HepG2 (cell line): Measurements from ENCODE around the gene MIGA2. TPM values are rescaled to one million over a fixed set of nuclear protein-coding genes. Genes with fewer than 3 reads are reported as not detected.

Experiments used
- BCL6 ChIP-seq: IDR thresholded peaks from 2 replicates; pipeline ENCODE4 v1.6.1; 2016; ENCODE audit warnings: missing genetic modification reagents, missing compliant biosample characterization
- CBX2 ChIP-seq, 2 experiments: fragments of 200-600 bp in 1 of 2; sonication (generic); formaldehyde crosslinking in 1 of 2; IDR thresholded peaks; 2 replicates each; pipeline versions ENCODE4 v1.7.0 to v1.8.1; 2018 to 2022; ENCODE audit warnings: low read depth in 2 of 2, low read length in 1 of 2, mild to moderate bottlenecking in 1 of 2, missing genetic modification reagents in 1 of 2
- CREB1 ChIP-seq, 2 experiments: fragments of 450-650 bp in 1 of 2; IDR thresholded peaks; 2 replicates each; pipeline ENCODE4 v1.6.1; 2016 to 2017; ENCODE audit warnings: control low read depth in 1 of 2, mild to moderate bottlenecking in 1 of 2, missing compliant biosample characterization in 1 of 2, missing genetic modification characterization in 1 of 2
- EEA1 ChIP-seq: sonication (generic); formaldehyde crosslinking; IDR thresholded peaks from 2 replicates; pipeline ENCODE4 v1.5.1; 2020; ENCODE audit warnings: mild to moderate bottlenecking, missing genetic modification reagents, borderline replicate concordance
- GATAD2A ChIP-seq: IDR thresholded peaks from 2 replicates; pipeline ENCODE4 v1.6.1; 2016
- HDAC2 ChIP-seq: sonication (generic); formaldehyde crosslinking; IDR thresholded peaks from 2 replicates; pipeline ENCODE4 v1.4.0; 2020; ENCODE audit warnings: missing genetic modification reagents
- HNRNPL ChIP-seq: fragments of 200-400 bp; formaldehyde crosslinking; IDR thresholded peaks from 2 replicates; pipeline ENCODE4 v1.6.1; 2017; ENCODE audit warnings: mild to moderate bottlenecking, low read depth, low read length
- KDM1A ChIP-seq: IDR thresholded peaks from 2 replicates; pipeline ENCODE4 v1.6.1; 2016; ENCODE audit warnings: missing compliant biosample characterization
- KDM5A ChIP-seq: fragments of 200-600 bp; sonication (generic); IDR thresholded peaks from 2 replicates; pipeline ENCODE4 v1.7.0; 2018; ENCODE audit warnings: antibody characterized with exemption, mild to moderate bottlenecking, low read length, borderline replicate concordance
- KDM6A ChIP-seq: IDR thresholded peaks from 2 replicates; pipeline ENCODE4 v1.6.1; 2016; ENCODE audit warnings: low read depth
- LCORL ChIP-seq, 2 experiments: fragments of 450-650 bp in 1 of 2; sonication (generic) in 1 of 2; formaldehyde crosslinking in 1 of 2; IDR thresholded peaks; 2 replicates each; pipeline versions ENCODE4 v1.5.0 to v1.6.1; 2017 to 2020; ENCODE audit warnings: antibody characterized with exemption in 1 of 2, missing genetic modification reagents in 1 of 2
- MIXL1 ChIP-seq: IDR thresholded peaks from 2 replicates; pipeline ENCODE4 v1.6.1; 2016
- MTA1 ChIP-seq: sonication (generic); formaldehyde crosslinking; IDR thresholded peaks from 2 replicates; pipeline ENCODE4 v1.4.0; 2020; ENCODE audit warnings: missing genetic modification reagents, mild to moderate bottlenecking, borderline replicate concordance
- SP1 ChIP-seq, 2 experiments: fragments of 450-650 bp in 1 of 2; sonication (generic) in 1 of 2; formaldehyde crosslinking in 1 of 2; IDR thresholded peaks; 2 replicates each; pipeline versions ENCODE4 v1.4.0 to v1.6.1; 2016 to 2020; ENCODE audit warnings: missing genetic modification reagents in 1 of 2
- TCF12 ChIP-seq, 2 experiments: fragments of 450-650 bp in 1 of 2; sonication (generic) in 1 of 2; formaldehyde crosslinking in 1 of 2; IDR thresholded peaks; 2 replicates each; pipeline versions ENCODE4 v1.6.1 to v1.8.0; 2017 to 2022; ENCODE audit warnings: antibody characterized with exemption in 1 of 2, mild to moderate bottlenecking in 1 of 2, missing genetic modification reagents in 1 of 2, moderate library complexity in 1 of 2
- TOE1 ChIP-seq: sonication (generic); formaldehyde crosslinking; IDR thresholded peaks from 2 replicates; pipeline ENCODE4 v1.4.0; 2020; ENCODE audit warnings: mild to moderate bottlenecking, missing genetic modification reagents
- ZC3H4 ChIP-seq: sonication (generic); formaldehyde crosslinking; IDR thresholded peaks from 2 replicates; pipeline ENCODE4 v1.4.0; 2020; ENCODE audit warnings: missing genetic modification reagents, borderline replicate concordance
- ZFY ChIP-seq: sonication (generic); formaldehyde crosslinking; IDR thresholded peaks from 2 replicates; pipeline ENCODE4 v1.4.0; 2020; ENCODE audit warnings: missing genetic modification reagents
- ZNF264 ChIP-seq: sonication (generic); formaldehyde crosslinking; IDR thresholded peaks from 2 replicates; pipeline ENCODE4 v1.4.0; 2020; ENCODE audit warnings: missing genetic modification reagents
- ZNF335 ChIP-seq: sonication (generic); formaldehyde crosslinking; IDR thresholded peaks from 2 replicates; pipeline ENCODE4 v1.4.0; 2020; ENCODE audit warnings: missing genetic modification reagents
- ZNF343 ChIP-seq: sonication (generic); formaldehyde crosslinking; IDR thresholded peaks from 2 replicates; pipeline ENCODE4 v1.4.0; 2020; ENCODE audit warnings: mild to moderate bottlenecking, missing genetic modification reagents
- ZNF557 ChIP-seq: sonication (generic); formaldehyde crosslinking; IDR thresholded peaks from 2 replicates; pipeline ENCODE4 v1.4.0; 2020; ENCODE audit warnings: missing genetic modification reagents
- ZNF720 ChIP-seq: sonication (generic); formaldehyde crosslinking; IDR thresholded peaks from 2 replicates; pipeline ENCODE4 v1.4.0; 2020; ENCODE audit warnings: missing genetic modification reagents
- ZNF75D ChIP-seq: sonication (generic); formaldehyde crosslinking; IDR thresholded peaks from 2 replicates; pipeline ENCODE4 v1.8.1; 2023; ENCODE audit warnings: missing genetic modification reagents, mild to moderate bottlenecking, borderline replicate concordance
- ZNF776 ChIP-seq: sonication (generic); formaldehyde crosslinking; IDR thresholded peaks from 2 replicates; pipeline ENCODE4 v1.4.0; 2020; ENCODE audit warnings: mild to moderate bottlenecking, missing genetic modification reagents
- ZNF83 ChIP-seq: sonication (generic); formaldehyde crosslinking; IDR thresholded peaks from 2 replicates; pipeline ENCODE4 v1.4.0; 2020; ENCODE audit warnings: missing genetic modification reagents, mild to moderate bottlenecking, borderline replicate concordance
- polyA plus RNA-seq, 8 experiments: library from polyadenylated mRNA; depleted of rRNA in 3 of 8; stranded (reverse) in 7 of 8; unstranded in 1 of 8; fragments of >200 nt; fragmentation: Illumina TruSeq in 4 of 8; extraction: Trizol in 4 of 8; gene quantifications; 2 replicates each; pipeline versions ENCODE4 v1.2.1 to v1.2.3, GENCODE V29; 2011 to 2016; ENCODE audit warnings: low read depth in 4 of 8, missing spikeins in 1 of 8, mixed read lengths in 1 of 8; ENCODE audit not compliant: insufficient read depth in 1 of 8
- total RNA-seq, 5 experiments: library from RNA; depleted of rRNA; stranded (reverse); fragments of >200 nt; fragmentation: Illumina TruSeq; extraction: Trizol; gene quantifications; 2 replicates each; pipeline ENCODE4 v1.2.3, GENCODE V29; 2016; ENCODE audit warnings: low read depth in 1 of 5
- TF ChIP-seq, protein P1 (sequence below): sonication (generic); formaldehyde crosslinking; IDR thresholded peaks from 2 replicates; pipeline ENCODE4 v1.8.1; 2023; ENCODE audit warnings: missing genetic modification reagents, mild to moderate bottlenecking, borderline replicate concordance
- TF ChIP-seq, protein P2 (sequence below): sonication (generic); formaldehyde crosslinking; IDR thresholded peaks from 2 replicates; pipeline ENCODE4 v1.9.0; 2022; ENCODE audit warnings: low read depth, missing genetic modification reagents

Gene MIGA2
- total and polyA plus RNA-seq, 2 of the 13 experiments (the other 11 are each of a cell fraction or from before 2014, with no cell fraction given), result 10.8 to 17.1 TPM

DNA sequence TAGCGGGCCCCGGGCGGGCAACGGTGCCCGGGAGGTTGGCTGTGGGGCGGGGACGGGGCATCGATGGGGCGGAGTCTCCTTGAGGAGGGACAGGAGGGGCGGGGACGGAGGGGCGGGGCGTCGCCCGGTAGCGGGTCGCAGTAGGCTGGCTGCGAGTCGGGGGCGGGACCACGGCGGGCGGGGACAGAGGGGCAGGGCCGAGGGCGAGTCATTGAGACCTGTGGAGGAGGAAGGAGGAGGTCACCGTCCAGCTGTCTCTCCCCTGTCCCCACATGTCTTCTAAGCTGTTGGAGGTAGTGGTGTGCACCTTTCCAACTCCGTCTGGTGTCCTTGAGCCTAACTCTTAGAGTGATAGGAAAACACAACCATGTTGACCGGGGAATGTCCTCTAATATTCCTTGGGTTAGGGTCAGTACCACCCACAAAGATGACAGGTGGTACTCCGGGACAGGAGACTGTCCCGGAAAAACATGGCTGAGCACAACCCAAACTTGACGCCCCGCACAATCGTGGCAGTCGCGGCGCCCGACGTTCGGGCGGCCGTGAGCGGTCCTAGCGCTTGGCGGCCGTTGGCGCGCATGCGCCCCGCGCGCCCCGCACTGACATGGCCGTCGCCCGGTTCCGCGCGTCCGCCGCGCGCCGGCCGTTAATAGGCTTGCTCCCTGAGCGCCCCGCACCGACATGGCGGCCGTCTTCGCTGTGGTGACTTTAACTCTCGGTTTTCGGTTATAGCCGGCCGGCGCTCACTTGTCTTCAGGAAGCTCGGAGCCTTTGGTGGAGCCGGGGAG, 74.5 kb downstream of the MIGA2 start, which contains the start of the genes CRAT and PTPA (continued):
- TF ChIP-seq HDAC2 (no peak), MTA1 (CRISPR knock-in tag) (0 out of 2 replicates have a peak, but pooled peaks have one; percentile 13), SP1 (IDR thresholded peaks at IDR 0.05) (no peak), SP1 (CRISPR knock-in tag; IDR thresholded peaks at IDR 0.05) (peak; percentile 77), ZNF264 (CRISPR knock-in tag) (no peak), LCORL (IDR thresholded peaks at IDR 0.05) (no peak), LCORL (CRISPR knock-in tag; IDR thresholded peaks at IDR 0.05) (peak; percentile 24; the same call in 1 of the 2 replicates), ZNF343 (CRISPR knock-in tag) (no peak), CBX2 (IDR thresholded peaks at IDR 0.05; ENCODE audit: low read depth, low read length) (no peak), CBX2 (CRISPR knock-in tag; IDR thresholded peaks at IDR 0.05; ENCODE audit: low read depth) (no peak), KDM6A (CRISPR knock-in tag) (no peak), ZNF335 (CRISPR knock-in tag) (peak; percentile 63; the same call in 1 of the 2 replicates), GATAD2A (CRISPR knock-in tag) (no peak; the same call in 1 of the 2 replicates), ZC3H4 (CRISPR knock-in tag) (no peak), ZNF720 (CRISPR knock-in tag) (no peak), ZFY (peak; percentile 75; the same call in 1 of the 2 replicates), TCF12 (IDR thresholded peaks at IDR 0.05) (no peak), TCF12 (CRISPR knock-in tag; IDR thresholded peaks at IDR 0.05) (0 out of 2 replicates have a peak, but pooled peaks have one; percentile 7), BCL6 (CRISPR knock-in tag) (no peak), ZNF75D (CRISPR knock-in tag) (no peak), EEA1 (peak; percentile 17; the same call in 1 of the 2 replicates), TOE1 (CRISPR knock-in tag) (no peak), MIXL1 (no peak), ZNF557 (CRISPR knock-in tag) (no peak; the same call in 1 of the 2 replicates), KDM5A (peak; percentile 10; the same call in 1 of the 2 replicates), KDM1A (CRISPR knock-in tag) (no peak), ZNF776 (peak; percentile 8; the same call in 1 of the 2 replicates), HNRNPL (no peak), CREB1 (IDR thresholded peaks at IDR 0.05) (no peak), CREB1 (CRISPR knock-in tag; IDR thresholded peaks at IDR 0.05) (no peak), ZNF83 (peak; percentile 22; the same call in 1 of the 2 replicates)
- TF ChIP-seq, protein P1, sequence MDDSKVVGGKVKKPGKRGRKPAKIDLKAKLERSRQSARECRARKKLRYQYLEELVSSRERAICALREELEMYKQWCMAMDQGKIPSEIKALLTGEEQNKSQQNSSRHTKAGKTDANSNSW (CRISPR knock-in tag), result peak; percentile 58; the same call in 1 of the 2 replicates
- TF ChIP-seq, protein P2, sequence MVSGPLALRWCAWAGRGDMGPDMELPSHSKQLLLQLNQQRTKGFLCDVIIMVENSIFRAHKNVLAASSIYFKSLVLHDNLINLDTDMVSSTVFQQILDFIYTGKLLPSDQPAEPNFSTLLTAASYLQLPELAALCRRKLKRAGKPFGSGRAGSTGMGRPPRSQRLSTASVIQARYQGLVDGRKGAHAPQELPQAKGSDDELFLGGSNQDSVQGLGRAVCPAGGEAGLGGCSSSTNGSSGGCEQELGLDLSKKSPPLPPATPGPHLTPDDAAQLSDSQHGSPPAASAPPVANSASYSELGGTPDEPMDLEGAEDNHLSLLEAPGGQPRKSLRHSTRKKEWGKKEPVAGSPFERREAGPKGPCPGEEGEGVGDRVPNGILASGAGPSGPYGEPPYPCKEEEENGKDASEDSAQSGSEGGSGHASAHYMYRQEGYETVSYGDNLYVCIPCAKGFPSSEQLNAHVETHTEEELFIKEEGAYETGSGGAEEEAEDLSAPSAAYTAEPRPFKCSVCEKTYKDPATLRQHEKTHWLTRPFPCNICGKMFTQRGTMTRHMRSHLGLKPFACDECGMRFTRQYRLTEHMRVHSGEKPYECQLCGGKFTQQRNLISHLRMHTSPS (CRISPR knock-in tag), result no peak
